CD4-positive, alpha-beta T cell treated with Interleukin-2 at 100 ng/mL for 4 hours (primary cell): ENCODE results near the gene POU2AF2.
"Not testable (repeated sequence)": the region's sequence is repeated elsewhere in the genome, so short reads cannot be mapped to it uniquely, and the experiment has no call there.

ENCODE experiments used
- DNase-seq: peaks from one replicate; pipeline ENCODE4 v3.0.0-alpha.2; 2020; ENCODE audit warnings: low spot score

The POU2AF2 gene, protein sequence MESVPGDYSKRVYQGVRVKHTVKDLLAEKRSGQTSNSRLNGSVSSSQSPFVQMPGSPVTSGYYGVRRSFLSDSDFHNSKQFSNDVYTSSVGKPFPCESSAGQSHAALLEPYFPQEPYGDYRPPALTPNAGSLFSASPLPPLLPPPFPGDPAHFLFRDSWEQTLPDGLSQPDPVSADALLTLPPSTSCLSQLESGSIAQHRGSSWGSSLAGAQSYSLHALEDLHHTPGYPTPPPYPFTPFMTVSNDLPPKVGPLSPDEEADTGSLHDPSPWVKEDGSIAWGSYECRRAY

DNA sequence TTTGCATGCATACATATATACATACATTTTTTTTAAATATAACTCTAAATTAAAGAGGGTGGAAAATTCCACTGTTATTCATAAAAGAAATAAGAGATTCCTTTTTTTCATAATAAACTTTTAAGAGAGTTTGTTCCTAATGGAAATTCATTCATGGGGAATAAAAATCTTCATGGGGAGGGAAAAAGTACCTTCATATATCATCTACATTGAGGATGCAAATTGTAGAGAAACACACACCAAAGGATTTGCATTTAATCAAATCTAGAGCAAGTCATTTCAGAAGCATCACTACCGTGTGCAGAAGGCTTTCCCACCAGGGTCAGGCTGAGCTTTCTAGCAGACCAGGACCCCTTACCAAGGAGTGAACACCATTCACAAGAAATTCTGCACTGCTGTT is at the start of gene POU2AF2:
Gene POU2AF2 (plus strand): TSS at position 301 of the 400 bp plus-strand sequence. CDS start 129 bp downstream, outside the sequence.
- no peak for DNase-seq

DNA sequence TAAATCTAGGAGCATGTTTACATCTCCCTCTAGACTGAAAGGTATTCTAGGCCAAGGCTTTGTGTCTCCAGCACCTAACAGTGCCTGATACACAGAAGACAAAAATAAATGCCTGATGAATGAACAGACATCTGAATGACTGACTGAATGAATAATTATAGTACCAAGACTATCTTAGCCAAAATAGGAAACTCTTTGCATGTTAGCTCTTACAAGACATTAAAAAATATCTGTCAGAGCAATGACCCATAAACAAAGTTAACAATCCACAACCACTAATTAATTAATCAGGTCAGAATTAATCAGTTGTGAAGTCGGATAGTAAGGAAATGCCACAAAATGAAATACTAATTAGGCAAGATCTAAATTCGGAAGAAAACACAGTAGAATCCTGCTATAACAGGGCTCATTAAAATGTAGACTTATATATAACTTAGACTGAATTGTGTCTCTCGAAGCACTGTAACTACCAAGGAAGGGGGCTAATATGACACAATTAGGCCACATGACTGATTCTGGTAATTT is 45.5 kb upstream of the POU2AF2 start:
- DNase-seq: no peak

DNA sequence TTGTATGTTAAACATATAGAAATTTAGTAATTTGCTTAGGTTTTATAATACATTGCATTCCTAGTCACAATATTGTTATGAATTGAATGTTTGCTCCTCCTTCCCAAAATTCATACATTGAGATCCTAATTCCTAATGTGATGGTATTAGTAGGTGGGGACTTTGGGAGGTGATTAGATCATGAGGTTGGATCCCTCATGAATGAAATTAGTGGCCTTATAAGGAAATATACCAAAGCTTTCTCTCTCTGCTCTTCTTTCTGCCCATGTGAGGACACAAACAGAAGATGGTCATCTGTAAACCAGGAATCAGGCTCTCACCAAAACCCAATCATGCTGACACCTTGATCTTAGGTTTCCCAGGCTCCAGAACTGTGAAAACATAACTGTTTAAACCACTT is 41.3 kb upstream of the POU2AF2 start:
- DNase-seq: no peak

DNA sequence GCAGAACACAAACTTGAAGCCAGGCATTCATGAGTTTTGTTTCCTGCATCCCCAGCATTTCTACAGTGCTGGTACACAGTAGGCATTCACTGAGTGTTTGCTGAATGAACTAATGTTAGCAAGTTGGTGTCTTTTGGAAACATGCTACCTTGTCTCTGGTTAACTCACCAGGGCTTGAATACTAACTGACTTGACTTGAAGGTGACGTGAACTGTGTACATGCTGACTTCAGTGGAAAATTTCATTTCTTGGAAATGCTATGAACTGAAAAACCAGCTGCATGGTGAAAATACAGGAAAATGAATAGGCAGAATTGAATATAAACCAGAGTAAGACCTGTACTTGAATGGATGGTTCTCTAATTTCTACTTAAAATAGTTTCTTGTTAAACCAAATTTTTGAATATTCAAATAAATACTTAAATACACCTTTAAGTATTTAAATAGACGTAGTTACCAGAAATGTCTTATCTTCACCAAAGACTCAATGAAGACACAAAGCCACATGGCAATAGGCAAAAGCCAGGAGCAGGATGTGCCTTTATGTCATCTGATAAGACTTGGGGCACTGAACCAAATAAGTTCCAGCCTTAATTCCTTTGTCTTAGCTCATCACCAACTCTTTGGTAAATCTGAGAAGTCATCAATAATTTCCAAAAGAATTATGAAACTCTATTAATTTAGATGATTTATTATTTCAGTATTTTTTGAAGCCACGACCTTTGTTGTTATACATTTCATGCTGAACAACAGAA is 39.7 kb upstream of the POU2AF2 start:
- no peak for DNase-seq

DNA sequence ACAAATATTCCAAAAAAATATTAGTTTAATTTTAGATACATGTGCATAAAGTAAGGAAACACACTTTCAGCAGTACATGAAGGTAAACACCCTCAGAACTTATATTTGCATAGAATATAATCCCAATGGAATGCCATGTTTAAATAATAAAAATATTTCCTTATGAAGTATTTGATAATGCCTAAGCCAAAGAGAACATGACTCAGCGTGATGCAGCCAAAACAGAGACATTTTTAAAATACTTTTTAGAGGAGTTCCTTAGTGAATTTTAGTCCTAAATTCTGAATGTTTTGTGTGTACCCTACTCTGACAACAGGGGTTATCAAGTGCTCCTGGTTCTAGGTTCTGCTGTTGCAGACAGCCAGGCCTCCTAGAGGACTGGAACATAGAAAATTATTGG is 39.1 kb upstream of the POU2AF2 start:
- DNase-seq: no peak

DNA sequence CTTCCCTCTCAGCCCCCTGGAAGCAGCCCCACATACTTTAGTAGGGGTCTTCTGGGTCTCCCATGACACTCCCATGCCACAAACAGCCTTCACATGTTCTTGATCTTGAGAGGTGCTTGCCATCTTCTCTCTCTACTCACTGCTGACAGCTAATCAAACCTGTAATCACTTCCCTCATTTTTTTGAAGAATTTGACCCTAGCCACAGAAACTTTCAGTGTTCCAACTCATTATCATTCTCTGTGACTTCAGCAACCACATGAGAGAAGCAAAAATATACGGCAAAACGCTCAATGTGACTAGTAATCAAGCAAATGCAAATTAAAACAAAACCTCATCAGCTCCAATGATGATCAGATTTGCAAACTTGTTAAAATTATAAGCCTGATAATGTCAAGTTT is 38.3 kb upstream of the POU2AF2 start:
- DNase-seq: no peak

DNA sequence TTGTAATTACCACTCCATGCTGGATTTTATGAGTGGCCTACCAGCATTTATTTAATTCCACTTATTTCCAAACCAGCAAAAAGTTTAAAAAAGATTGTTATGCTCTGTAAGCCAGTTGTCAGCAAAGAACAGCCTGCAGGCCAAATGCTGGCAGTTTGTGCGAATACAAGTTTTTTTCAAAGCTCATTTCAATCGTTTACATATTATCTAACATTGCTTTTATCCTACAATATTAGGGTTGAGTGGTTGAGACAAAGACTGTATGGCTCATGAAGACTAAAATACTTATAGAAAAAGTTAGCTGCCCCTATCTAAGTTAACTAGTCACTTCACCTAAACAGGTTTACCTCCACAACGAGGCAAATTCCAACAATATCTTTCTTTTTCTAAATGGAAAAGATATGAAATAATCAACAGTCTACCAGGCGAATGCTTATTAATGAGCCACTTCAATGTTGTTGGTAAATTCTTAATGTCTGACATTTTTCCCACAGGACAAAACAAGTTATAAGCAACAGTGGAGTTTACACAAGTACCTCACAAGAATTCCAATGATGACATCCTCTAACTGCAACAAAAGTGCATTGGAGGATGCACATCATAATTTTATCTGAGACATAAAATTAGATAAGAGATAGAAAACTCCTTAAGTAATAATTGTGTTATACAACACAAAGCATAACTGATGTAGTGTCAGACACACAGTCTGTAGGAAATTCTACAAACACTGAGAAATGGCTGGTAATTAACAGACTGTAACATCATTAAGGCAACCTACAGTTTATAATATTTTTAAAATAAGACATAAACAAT is 35.8 kb upstream of the POU2AF2 start:
- no peak for DNase-seq

DNA sequence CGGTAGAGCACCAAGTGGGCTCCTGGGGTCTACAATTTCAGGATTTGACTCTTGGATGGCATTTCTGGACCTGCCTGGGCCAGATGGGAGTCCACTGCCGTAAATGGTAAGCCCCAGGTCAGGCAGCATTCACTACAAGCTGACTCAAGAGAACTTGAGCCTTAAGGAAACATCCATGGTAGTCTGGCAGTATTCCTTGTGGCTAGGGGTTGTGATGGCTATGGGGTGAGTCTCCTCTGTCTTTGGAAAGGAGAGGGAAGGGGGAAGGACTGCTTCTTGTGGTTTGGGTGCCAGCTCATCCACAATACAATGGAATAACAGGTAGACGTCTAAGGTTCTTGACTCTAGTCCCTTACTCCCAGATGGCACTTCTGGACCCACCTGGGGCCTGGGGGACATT is 32.3 kb upstream of the POU2AF2 start:
- no peak for DNase-seq

DNA sequence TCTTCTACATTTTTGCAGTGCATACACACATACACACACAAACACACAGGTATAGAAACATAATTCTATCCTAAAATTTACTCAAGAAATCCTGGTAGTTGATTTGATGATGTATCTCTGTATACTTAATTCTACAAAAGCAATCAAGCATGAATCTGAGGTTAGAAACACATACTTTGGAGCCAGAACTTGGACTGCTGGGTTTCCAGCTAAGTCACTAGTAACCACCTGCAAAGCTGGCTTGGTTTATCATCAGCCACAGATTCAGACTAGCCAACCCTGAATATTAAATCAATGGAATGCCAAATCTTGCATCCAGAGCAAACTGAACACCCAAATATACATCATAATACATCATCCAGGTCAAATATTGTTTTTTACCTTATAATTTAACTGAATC is 24.8 kb upstream of the POU2AF2 start:
- DNase-seq: no peak

DNA sequence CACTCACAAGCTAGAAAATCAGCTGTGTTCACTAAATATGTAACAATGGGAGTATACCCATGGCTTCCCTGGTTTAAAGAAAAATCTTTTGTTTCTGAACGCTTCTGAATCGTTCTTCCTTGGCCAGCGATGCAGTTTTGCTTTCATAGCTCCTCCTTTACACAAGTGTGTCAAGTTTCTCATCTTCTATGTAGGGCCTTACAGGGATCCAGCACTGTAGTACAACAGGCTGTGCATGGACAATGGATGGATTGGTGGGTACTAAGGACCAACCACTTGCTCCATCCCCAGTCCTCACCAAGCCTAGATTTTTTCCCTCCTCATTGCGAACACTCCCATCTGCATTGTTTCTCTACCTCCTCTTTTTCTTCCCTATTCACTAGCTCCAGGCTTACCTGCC is 24.3 kb upstream of the POU2AF2 start:
- DNase-seq: no peak

DNA sequence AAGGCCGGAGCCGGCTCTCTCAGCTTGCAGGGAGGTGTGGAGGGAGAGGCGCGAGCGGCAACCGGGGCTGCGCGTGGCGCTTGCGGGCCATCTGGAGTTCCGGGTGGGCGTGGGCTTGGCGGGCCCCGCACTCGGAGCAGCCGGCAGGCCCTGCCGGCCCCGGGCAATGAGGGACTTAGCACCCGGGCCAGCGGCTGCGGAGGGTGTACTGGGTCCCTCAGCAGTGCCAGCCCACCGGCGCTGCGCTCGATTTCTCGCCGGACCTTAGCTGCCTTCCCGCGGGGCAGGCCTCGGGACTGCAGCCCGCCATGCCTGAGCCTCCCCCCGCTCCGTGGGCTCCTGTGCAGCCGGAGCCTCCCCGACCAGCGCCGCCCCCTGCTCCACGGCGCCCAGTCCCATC is 23.6 kb upstream of the POU2AF2 start:
- not testable (repeated sequence) for DNase-seq

DNA sequence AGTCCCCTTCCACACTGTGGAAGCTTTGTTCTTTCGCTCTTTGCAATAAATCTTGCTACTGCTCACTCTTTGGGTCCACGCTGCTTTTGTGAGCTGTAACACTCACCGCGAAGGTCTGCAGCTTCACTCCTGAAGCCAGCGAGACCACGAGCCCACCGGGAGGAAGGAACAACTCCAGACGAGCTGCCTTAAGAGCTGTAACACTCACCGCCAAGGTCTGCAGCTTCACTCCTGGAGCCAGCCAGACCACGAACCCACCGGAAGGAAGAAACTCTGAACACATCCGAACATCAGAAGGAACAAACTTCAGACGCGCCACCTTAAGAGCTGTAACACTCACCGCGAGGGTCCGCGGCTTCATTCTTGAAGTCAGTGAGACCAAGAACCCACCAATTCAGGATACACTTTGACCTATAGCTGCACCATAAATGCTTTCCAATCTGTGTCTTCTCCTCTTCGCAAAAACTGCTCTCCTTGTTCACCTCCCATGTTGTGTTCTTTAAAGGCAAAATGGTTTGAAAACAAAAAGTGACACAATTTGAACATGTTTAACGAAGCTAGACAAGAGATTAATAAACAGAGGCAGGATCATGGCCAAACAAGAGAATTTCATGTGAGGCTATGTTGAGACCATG is 22.6 kb upstream of the POU2AF2 start:
- peak; percentile 7 for DNase-seq

DNA sequence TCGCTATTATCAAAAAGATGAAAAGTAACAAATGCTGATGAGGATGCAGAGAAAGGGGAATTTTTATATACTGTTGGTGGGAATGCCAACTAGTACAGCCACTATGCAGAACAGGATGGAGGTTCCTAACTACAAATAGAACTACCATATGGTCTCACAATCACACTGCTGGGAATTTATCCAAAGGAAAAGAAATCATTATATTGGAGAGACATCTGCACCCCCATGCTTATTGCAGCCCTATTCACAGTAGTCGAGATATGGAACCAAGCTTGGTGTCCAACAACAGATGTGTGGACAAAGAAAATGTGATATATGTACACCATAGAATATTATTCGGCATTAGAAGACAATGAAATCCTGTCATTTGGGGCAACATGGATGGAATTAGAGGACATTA is 19.6 kb upstream of the POU2AF2 start:
- no peak for DNase-seq

DNA sequence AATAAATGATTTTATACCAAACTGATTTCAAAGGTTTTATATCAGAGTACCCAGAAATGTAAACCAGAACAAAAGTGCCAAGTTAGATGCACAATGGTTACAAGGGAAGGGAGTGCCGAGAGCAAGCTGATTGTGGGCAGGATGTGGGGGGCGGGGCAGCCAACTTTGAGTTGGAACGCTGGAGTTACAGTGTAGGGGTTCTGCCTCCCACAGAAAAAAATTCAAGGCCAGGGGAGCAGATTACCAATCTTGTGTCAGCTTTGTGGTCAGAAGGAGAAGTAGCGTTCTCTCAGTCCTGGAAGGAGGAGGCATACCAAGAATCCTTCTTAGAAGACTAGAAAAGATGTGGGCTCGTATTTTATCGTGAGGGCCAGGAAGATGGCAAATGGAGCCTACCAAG is 15.9 kb upstream of the POU2AF2 start:
- peak; percentile 14 for DNase-seq

DNA sequence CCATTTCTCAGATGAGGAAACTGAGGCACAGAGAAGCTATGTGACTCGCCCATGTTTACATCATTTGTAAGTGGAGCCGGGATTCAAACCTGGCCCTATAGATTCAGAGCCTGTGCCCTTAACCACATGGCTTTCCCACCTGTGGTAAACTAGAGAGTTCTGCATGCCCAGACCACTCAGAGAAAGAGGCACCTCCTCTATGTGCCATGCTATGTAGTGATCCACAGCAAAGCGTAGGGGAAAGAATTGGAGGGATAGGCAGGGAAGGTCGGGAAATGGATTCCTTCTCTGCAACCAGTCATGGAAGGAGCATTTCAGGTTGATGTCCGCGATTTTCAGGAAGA is 15.4 kb upstream of the POU2AF2 start:
- DNase-seq: no peak

DNA sequence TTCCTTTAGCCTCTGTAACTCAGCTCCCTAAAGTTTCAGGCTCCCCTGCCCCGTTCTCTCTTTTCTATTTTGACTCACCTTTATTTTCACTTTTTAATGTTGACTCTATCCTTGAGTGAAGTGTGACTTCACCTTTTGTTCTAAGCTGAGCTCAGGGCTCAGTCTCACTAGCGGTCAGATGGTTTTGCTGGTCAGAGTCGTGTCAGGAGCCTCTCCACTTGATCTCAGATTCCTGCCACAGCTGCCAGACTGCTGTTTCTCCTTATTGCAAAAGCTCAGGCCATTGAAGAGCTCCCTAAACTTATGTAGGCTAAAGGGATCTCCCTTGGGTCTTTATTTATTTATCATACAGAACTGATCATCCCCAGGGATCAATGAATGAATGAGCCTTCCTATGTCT is 13.7 kb upstream of the POU2AF2 start:
- no peak for DNase-seq

DNA sequence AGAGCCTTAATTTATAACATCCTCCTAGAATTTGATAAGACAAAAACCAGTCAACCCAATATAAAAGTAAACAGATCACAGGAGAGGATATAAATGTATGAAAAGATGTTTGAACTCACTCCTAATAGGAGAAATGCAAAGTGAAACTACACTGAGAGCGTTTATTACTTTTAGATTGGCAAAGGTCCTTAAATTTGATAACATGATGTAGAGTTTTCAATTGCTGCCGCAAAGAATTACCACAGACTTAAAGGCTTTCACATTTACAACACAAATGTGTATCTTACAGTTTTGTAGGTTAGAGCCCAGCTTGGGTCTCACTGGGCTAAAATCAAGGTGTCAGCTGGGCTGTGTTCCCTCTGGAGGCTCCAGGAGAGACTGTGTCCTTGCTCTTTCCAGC is 9.1 kb upstream of the POU2AF2 start:
- no peak for DNase-seq

DNA sequence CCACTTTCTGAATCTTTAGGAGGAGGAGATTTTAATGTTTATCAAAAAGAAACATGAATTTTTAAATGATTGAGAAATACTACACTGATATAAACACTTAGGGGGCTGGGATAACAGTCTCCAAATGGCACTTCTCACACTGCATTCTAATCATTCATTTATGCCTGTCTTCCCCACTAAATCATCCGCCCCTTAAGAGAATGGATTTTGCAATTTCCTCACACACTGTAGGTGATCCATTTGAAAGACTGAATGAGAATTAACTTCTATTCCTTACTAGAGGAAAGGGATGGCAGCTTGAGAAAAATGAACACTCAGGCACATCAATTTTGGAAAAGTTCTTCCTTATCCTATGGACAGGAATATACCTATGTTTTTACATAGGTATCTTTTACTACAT is 7.6 kb upstream of the POU2AF2 start:
- DNase-seq: no peak

DNA sequence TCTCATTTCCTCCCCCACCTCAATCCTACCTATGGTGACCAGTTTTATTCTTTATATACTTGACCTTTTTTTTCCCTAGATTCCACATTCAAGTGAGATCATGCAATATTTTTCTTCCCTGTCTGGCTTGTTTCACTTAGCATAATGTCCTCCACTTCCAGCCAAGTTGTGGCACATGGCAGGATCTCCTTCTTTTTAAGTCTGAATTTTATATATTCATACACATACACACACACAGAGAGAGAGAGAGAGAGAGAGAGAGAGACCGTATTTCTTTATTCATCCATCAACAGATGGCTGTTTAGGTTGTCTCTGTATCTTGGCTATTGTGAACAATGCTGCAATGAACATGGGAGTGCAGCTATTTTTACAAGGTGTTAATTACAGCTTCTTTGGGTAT is 1.4 kb downstream of the POU2AF2 start:
- no peak for DNase-seq

DNA sequence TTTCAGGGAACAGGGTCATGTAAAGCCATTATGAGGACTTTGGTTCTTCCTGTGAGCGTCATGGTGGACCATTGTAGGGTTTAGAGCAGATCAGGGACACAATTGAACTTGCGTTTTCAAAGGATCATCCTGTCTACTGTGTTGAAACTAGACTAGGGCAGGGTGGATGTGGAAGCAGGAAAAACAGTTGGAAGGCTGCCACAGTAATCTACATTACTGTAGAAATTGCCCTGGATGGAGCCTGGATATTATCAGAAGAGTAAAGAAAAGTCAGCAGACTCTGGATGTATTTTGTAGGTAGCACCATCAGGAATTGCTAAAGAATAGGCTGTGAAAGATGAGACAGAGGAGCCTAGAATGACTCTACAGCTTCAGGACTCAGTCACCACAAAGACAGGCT is 5.4 kb downstream of the POU2AF2 start:
- DNase-seq: no peak

DNA sequence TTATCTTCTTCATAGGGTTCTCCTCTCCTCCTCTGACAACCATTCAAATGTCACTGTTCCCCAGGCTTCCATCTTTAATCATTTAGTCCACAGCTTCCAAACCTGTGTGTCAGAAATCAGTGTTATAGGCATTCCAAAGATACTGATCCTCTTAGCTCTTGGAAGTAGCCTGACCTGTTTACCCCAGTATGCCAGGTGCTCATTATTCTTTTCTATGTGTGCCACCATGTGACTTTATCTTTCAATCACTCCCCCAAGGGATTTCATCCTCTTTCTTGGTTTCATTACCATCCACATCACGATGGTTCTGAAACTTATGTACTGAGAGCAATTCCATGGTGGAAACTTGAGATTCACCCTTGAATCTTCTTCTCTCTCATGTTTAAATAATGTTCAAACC is 7.6 kb downstream of the POU2AF2 start:
- no peak for DNase-seq

DNA sequence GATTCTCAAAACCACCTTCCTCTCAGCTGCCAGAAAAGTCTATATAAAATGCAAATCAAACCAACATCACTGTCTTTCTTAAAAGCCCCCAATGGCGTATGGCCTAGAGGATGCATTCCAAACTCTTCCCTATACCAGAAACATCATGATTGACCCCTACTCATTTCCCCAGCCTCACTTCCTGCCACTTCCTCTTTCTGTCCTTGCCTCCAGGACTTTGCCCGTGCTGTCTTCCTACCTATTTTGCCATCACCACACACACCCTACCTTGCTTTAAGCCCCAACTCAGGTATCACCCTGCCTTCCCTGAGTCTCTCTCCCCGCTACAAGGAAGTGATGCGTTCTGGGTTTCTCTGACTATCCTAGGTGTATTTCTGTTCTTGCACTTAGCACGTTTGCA is 8.1 kb downstream of the POU2AF2 start:
- DNase-seq: no peak
